Lung (tissue), 12 donors: ENCODE data around the gene EIF4G2. TPM values are rescaled to one million over a fixed set of nuclear protein-coding genes. Genes with fewer than 3 reads are reported as not detected.
A peak's percentile ranks its signal among the peaks of the same experiment; 100 is the strongest.

Experiments
- ATAC-seq: fragments of 200-7000 bp; cut with Tn5 transposase; one replicate; pipeline ENCODE4 v1.9.1; 2020; ENCODE audit warnings: moderate number of reproducible peaks; ENCODE audit not compliant: insufficient read depth, low FRiP score
- DNase-seq, 3 donors: peaks; one replicate each; pipeline ENCODE4 v3.0.0-alpha.2; 2013 to 2017
- H3K27ac ChIP-seq, 2 donors: one replicate each; pipeline ENCODE4 v1.5.1; 2013; ENCODE audit warnings: mild to moderate bottlenecking in 2 of 2, moderate library complexity in 2 of 2, control low read depth in 1 of 2, inconsistent platforms in 1 of 2, low read depth in 1 of 2, low read length in 1 of 2
- H3K27me3 ChIP-seq, 3 donors: one replicate each; pipeline ENCODE4 v1.5.1; 2013; ENCODE audit warnings: low read length in 2 of 3; ENCODE audit not compliant: control insufficient read depth in 3 of 3, insufficient read depth in 3 of 3
- H3K36me3 ChIP-seq, 4 donors: one replicate each; pipeline ENCODE4 v1.5.1; 2013; ENCODE audit warnings: low read length in 4 of 4, mild to moderate bottlenecking in 1 of 4, moderate library complexity in 1 of 4; ENCODE audit not compliant: control insufficient read depth in 4 of 4, insufficient read depth in 4 of 4
- H3K4me1 ChIP-seq, 5 donors: one replicate each; pipeline ENCODE4 v1.5.1; 2013; ENCODE audit warnings: low read length in 5 of 5, mild to moderate bottlenecking in 2 of 5, moderate library complexity in 1 of 5; ENCODE audit not compliant: control insufficient read depth in 5 of 5, insufficient read depth in 5 of 5
- H3K4me3 ChIP-seq: one replicate; pipeline ENCODE4 v1.5.1; 2013; ENCODE audit warnings: mild to moderate bottlenecking, control low read depth, moderate library complexity
- H3K9ac ChIP-seq, 2 donors: one replicate each; pipeline ENCODE4 v1.5.1; 2013; ENCODE audit warnings: low read length in 2 of 2, control low read depth in 1 of 2; ENCODE audit not compliant: insufficient read depth in 1 of 2
- H3K9me3 ChIP-seq, 4 donors: one replicate each; pipeline ENCODE4 v1.5.1; 2013; ENCODE audit warnings: low read length in 3 of 4, mild to moderate bottlenecking in 1 of 4, moderate library complexity in 1 of 4; ENCODE audit not compliant: control insufficient read depth in 4 of 4, insufficient read depth in 3 of 4
- CTCF ChIP-seq: IDR thresholded peaks from 2 replicates; pipeline ENCODE4 v1.5.1; 2012; ENCODE audit warnings: mild to moderate bottlenecking; ENCODE audit errors: control extremely low read depth, extremely low read depth
- WGBS, 2 donors: extraction: QIAGEN DNeasy Blood & Tissue Kit; methylation state at CpG; one replicate each; pipeline ENCODE4 v1.1.7; 2013; 5-methylcytosine and 5-hydroxymethylcytosine counted together
- polyA plus RNA-seq, 2 donors: library from polyadenylated mRNA; stranded (reverse); fragments of 200-250 nt; gene quantifications; one replicate each; pipeline ENCODE4 v1.2.1, GENCODE V29; 2013
- total RNA-seq, 2 donors: library from RNA; depleted of rRNA in 1 of 2; stranded (reverse); fragments of >200 nt in 1 of 2; gene quantifications; one replicate each; pipeline ENCODE4 v1.2.1, GENCODE V29; 2014 to 2021
- donor health status: control.
- donor health status: control.
- donor health status: Bipolar disorder and iron deficiency.
- donor health status: healthy.
- donor health status: DM: yes; HTN: yes; CAD: no.

EIF4G2 gene
- total and polyA plus RNA-seq, 4 donors: 189 to 932 (median 538) TPM

- DNase-seq: no peak
- Histone ChIP-seq H3K9ac (no peak overlapping the region), H3K9me3 (no peaks in the 10 kb centered on the region), H3K36me3 (peaks cover 0 to 3% (median 2%) of the 10 kb centered on the region in 4 donors), H3K4me3 (no peak overlapping the region), H3K4me1 (peaks cover 0 to 6% (median 3%) of the 10 kb centered on the region in 5 donors), H3K27ac (no peak overlapping the region), H3K27me3 (no peaks in the 10 kb centered on the region)
- no peak for ATAC-seq
- WGBS, 2 donors: 54 to 78% methylated on average over 4 of the region's 4 CpGs
- TF ChIP-seq CTCF: no peak
Measured at GRCh38 chr11:10785146-10785474, 23.6 kb downstream of the EIF4G2 start.

- Histone ChIP-seq H3K9ac (no peak overlapping the region), H3K27me3 (no peaks in the 10 kb centered on the region), H3K4me3 (no peak overlapping the region), H3K27ac (peak overlapping the region in 1 of 2 donors; percentile 10), H3K9me3 (no peaks in the 10 kb centered on the region), H3K4me1 (peaks cover 0 to 6% (median 3%) of the 10 kb centered on the region in 5 donors), H3K36me3 (peaks cover 0 to 5% (median 3%) of the 10 kb centered on the region in 4 donors)
- peak; percentile 53 to 78 (median 60) for DNase-seq
- TF ChIP-seq CTCF: no peak
- ATAC-seq: no peak
- WGBS, 2 donors: 60 to 75% methylated on average over 10 of the region's 10 CpGs
Measured at GRCh38 chr11:10784232-10785145, 24.2 kb downstream of the EIF4G2 start.

GRCh38 chr11:10780040-10780439, 28.7 kb downstream of the EIF4G2 start:
- 96 to 97% methylated on average over 2 of the region's 2 CpGs for WGBS, 2 donors
- peak overlapping the region in 1 of 2 donors; percentile 33 for H3K27ac ChIP-seq
- no peaks in the 10 kb centered on the region for H3K27me3 ChIP-seq
- peaks cover 9 to 19% (median 16%) of the 10 kb centered on the region in 4 donors for H3K36me3 ChIP-seq
- H3K9me3 ChIP-seq: no peaks in the 10 kb centered on the region
- no peak for TF ChIP-seq CTCF
- ATAC-seq: no peak
- H3K4me3 ChIP-seq: no peak overlapping the region
- peaks cover 0 to 14% (median 3%) of the 10 kb centered on the region in 5 donors for H3K4me1 ChIP-seq
- H3K9ac ChIP-seq: no peak overlapping the region
- no peak for DNase-seq
